GM19452 (cell line): ENCODE data around the gene FCAMR.

Experiments used
- ATAC-seq: cut with Tn5 transposase; IDR thresholded peaks from one replicate; pipeline ENCODE4 v1.9.1; 2021; ENCODE audit not compliant: unreplicated experiment

FCAMR gene

GRCh38 chr1:206909883-206910318 lies 60.4 kb downstream of the FCAMR start:
- ATAC-seq, result no peak

- ATAC-seq, result no peak
Observed at GRCh38 chr1:206909161-206909882, 60.9 kb downstream of the FCAMR start.

GRCh38 chr1:206908038-206908437 lies 62.2 kb downstream of the FCAMR start:
- ATAC-seq, result no peak
